Stimulated activated CD4-positive, alpha-beta T cell treated with anti-CD3 and anti-CD28 coated beads, Interleukin-1b, Interleukin-23, amount 100 ng/mL, for 24 hours (primary cell): Measurements from ENCODE around the gene SGMS1.
"Not testable (repeated sequence)": the region's sequence is repeated elsewhere in the genome, so short reads cannot be mapped to it uniquely, and the experiment has no call there.

Experiments
- DNase-seq, 4 experiments: peaks; one replicate each; pipeline ENCODE4 v3.0.0-alpha.2; 2020; ENCODE audit warnings: low read depth in 4 of 4, low spot score in 1 of 4

The SGMS1 gene

GRCh38 chr10:50623663-50624412 lies at the start of gene SGMS1:
Gene SGMS1, minus strand, starts transcription at chr10:50623956. Its CDS starts 279,842 bp downstream, at chr10:50344114.
- peak in 3 of 4 experiments; percentile 53 to 73 (median 71) for DNase-seq

GRCh38 chr10:50672152-50672551 lies 48.4 kb upstream of the SGMS1 start:
- not testable (repeated sequence) for DNase-seq

GRCh38 chr10:50671645-50672044 lies 47.9 kb upstream of the SGMS1 start:
- DNase-seq: not testable (repeated sequence)

- DNase-seq: not testable (repeated sequence)
Measured at GRCh38 chr10:50669957-50670356, 46.2 kb upstream of the SGMS1 start.

- not testable (repeated sequence) for DNase-seq
Measured at GRCh38 chr10:50667353-50667752, 43.6 kb upstream of the SGMS1 start.

- DNase-seq: not testable (repeated sequence)
Measured at GRCh38 chr10:50662420-50662819, 38.7 kb upstream of the SGMS1 start.

- DNase-seq: not testable (repeated sequence)
Measured at GRCh38 chr10:50661563-50661962, 37.8 kb upstream of the SGMS1 start.

GRCh38 chr10:50659865-50660730 lies 36.3 kb upstream of the SGMS1 start:
- DNase-seq: peak in 2 of 4 experiments; percentile 20 to 27

- not testable (repeated sequence) for DNase-seq
Measured at GRCh38 chr10:50659016-50659864, 35.5 kb upstream of the SGMS1 start.

GRCh38 chr10:50658165-50658564 lies 34.4 kb upstream of the SGMS1 start:
- no peak for DNase-seq

- DNase-seq: no peak
Measured at GRCh38 chr10:50653758-50654157, 30.0 kb upstream of the SGMS1 start.

GRCh38 chr10:50653142-50653541 lies 29.4 kb upstream of the SGMS1 start:
- DNase-seq: no peak

GRCh38 chr10:50651808-50652207 lies 28.1 kb upstream of the SGMS1 start:
- DNase-seq: no peak

- no peak for DNase-seq
Measured at GRCh38 chr10:50650481-50650880, 26.7 kb upstream of the SGMS1 start.

GRCh38 chr10:50648935-50649227 lies 25.1 kb upstream of the SGMS1 start:
- DNase-seq: no peak

- no peak for DNase-seq
Measured at GRCh38 chr10:50648089-50648934, 24.6 kb upstream of the SGMS1 start.

GRCh38 chr10:50647350-50647749 lies 23.6 kb upstream of the SGMS1 start:
- not testable (repeated sequence) for DNase-seq

GRCh38 chr10:50645236-50645635 lies 21.5 kb upstream of the SGMS1 start:
- no peak for DNase-seq

- no peak for DNase-seq
Measured at GRCh38 chr10:50641626-50642025, 17.9 kb upstream of the SGMS1 start.

GRCh38 chr10:50640238-50640637 lies 16.5 kb upstream of the SGMS1 start:
- no peak for DNase-seq
